CD4-positive, alpha-beta T cell (primary cell): ENCODE results near the gene CYGB. TPM values are rescaled to one million over a fixed set of nuclear protein-coding genes. Genes with fewer than 3 reads are reported as not detected.

ENCODE experiments used
- ATAC-seq: fragments of 200-7000 bp; cut with Tn5 transposase; one replicate; pipeline ENCODE4 v1.10.0; 2022; ENCODE audit warnings: mild to moderate bottlenecking; ENCODE audit not compliant: poor library complexity
- CTCF ChIA-PET: fragments of 350-600 bp; sonication (Branson Sonifier 250); formaldehyde crosslinking; loops from one replicate; lab custom pipeline; 2021; ENCODE audit warnings: antibody characterized with exemption, inconsistent platforms; lab: Charles Lee
- POLR2A ChIA-PET: fragments of 350-600 bp; sonication (Branson Sonifier 250); formaldehyde crosslinking; loops from one replicate; lab custom pipeline; 2021; ENCODE audit warnings: antibody characterized with exemption, inconsistent platforms; lab: Charles Lee
- DNase-seq, 14 experiments: peaks; one replicate each; pipeline ENCODE4 v3.0.0-alpha.2; 2013 to 2020; ENCODE audit warnings: mixed read lengths in 2 of 14
- H3K27ac ChIP-seq, 2 donors: one replicate each; pipeline versions ENCODE4 v1.5.1 to v1.7.0; 2013; ENCODE audit warnings: low read length in 2 of 2, low read depth in 1 of 2, mild to moderate bottlenecking in 1 of 2
- H3K27me3 ChIP-seq, 2 experiments: 1 replicate in 1 of 2; 2 replicates in 1 of 2; pipeline versions ENCODE4 v1.6.1 to v1.7.0; 2013; ENCODE audit warnings: low read length in 2 of 2, control low read depth in 1 of 2, mild to moderate bottlenecking in 1 of 2, moderate library complexity in 1 of 2; ENCODE audit not compliant: insufficient read depth in 2 of 2, control insufficient read depth in 1 of 2
- H3K36me3 ChIP-seq: one replicate; pipeline ENCODE4 v1.6.1; 2013; ENCODE audit warnings: low read length, control low read depth; ENCODE audit not compliant: insufficient read depth
- H3K4me1 ChIP-seq: one replicate; pipeline ENCODE4 v1.6.1; 2013; ENCODE audit warnings: low read length, control low read depth; ENCODE audit not compliant: insufficient read depth
- H3K4me3 ChIP-seq: one replicate; pipeline ENCODE4 v1.5.1; 2013; ENCODE audit warnings: mild to moderate bottlenecking, low read length, moderate library complexity
- H3K9me3 ChIP-seq, 2 experiments: 1 replicate in 1 of 2; 2 replicates in 1 of 2; pipeline versions ENCODE4 v1.6.1 to v1.7.0; 2013; ENCODE audit warnings: low read length in 2 of 2, mild to moderate bottlenecking in 2 of 2, control low read depth in 1 of 2, moderate library complexity in 1 of 2; ENCODE audit not compliant: control insufficient read depth in 1 of 2, insufficient read depth in 1 of 2
- H3K27ac Mint-ChIP-seq: one replicate; pipeline ENCODE4 v1.8.0; 2020; ENCODE audit warnings: mixed read lengths
- H3K27me3 Mint-ChIP-seq: one replicate; pipeline ENCODE4 v1.8.0; 2021; ENCODE audit warnings: mixed read lengths
- H3K36me3 Mint-ChIP-seq: one replicate; pipeline ENCODE4 v1.8.0; 2021; ENCODE audit warnings: low read depth, mixed read lengths
- H3K4me1 Mint-ChIP-seq: one replicate; pipeline ENCODE4 v1.8.0; 2021; ENCODE audit warnings: low read depth, mixed read lengths
- H3K4me3 Mint-ChIP-seq: one replicate; pipeline ENCODE4 v1.8.0; 2020; ENCODE audit warnings: mild to moderate bottlenecking, mixed read lengths
- H3K9me3 Mint-ChIP-seq: one replicate; pipeline ENCODE4 v1.8.0; 2020; ENCODE audit warnings: mixed read lengths
- intact Hi-C, 2 experiments: fragments of 100-400 bp; cut with DNase I in 1 of 2; cut with micrococcal nuclease in 1 of 2; formaldehyde crosslinking; loops; one replicate each; pipeline versions ENCODE4 v1.15.1 to v1.9.0; 2023 to 2025; cut with DNase I, micrococcal nuclease
- total RNA-seq, 174 experiments: library from RNA in 2 of 174; stranded (reverse) in 2 of 174; gene quantifications; one replicate each; pipeline ENCODE4 v1.2.3 and lab custom pipeline; 2021 to 2026
- TF ChIP-seq, protein P1 (sequence below): fragments of 200-600 bp; IDR thresholded peaks from one replicate; pipeline ENCODE4 v1.8.0; 2022; ENCODE audit warnings: antibody characterized with exemption, mild to moderate bottlenecking

Gene CYGB
- total RNA-seq, 2 experiments from 2014 or later: not detected

DNA sequence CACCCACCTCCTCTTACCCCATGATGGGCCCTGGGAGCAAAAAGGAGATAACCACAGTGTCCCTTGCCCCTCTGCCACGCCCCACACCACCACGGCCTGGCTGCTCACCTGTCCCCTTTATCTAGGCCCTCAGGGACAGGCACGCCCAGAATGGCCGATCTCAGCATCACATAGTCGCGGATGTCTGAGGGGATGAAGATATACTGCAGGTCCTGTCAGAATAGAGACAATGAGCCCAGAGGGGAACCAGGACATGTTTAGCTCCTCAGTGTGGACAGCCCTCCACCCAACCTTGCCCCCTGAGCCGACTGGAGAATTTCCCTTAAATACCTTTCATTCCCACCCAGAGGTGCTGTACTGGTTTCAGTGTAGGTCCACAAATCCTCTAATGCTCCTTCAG lies 32.9 kb upstream of the CYGB start:
- no peak overlapping the region for H3K4me3 Mint-ChIP-seq
- Histone ChIP-seq H3K27ac (no peak overlapping the region), H3K36me3 (peaks cover 14% of the 10 kb centered on the region), H3K4me3 (no peak overlapping the region), H3K27me3 (no peaks in the 10 kb centered on the region), H3K9me3 (peaks cover 0 to 8% of the 10 kb centered on the region in 2 experiments), H3K4me1 (peaks cover 20% of the 10 kb centered on the region)
- ChIA-PET CTCF (no interaction called here), POLR2A (no interaction called here)
- peaks cover 27% of the 10 kb centered on the region for H3K4me1 Mint-ChIP-seq
- H3K9me3 Mint-ChIP-seq: no peaks in the 10 kb centered on the region
- intact Hi-C loops: loop anchor here in 1 of 2 experiments (10.0 kb wide), 1 partner anchor 54 kb away; no protein-coding TSS in a partner anchor
- no peak for ATAC-seq
- no peak overlapping the region for H3K27ac Mint-ChIP-seq
- peaks cover 4% of the 10 kb centered on the region for H3K27me3 Mint-ChIP-seq
- H3K36me3 Mint-ChIP-seq: peaks cover 19% of the 10 kb centered on the region
- DNase-seq: no peak
- TF ChIP-seq, protein P1, sequence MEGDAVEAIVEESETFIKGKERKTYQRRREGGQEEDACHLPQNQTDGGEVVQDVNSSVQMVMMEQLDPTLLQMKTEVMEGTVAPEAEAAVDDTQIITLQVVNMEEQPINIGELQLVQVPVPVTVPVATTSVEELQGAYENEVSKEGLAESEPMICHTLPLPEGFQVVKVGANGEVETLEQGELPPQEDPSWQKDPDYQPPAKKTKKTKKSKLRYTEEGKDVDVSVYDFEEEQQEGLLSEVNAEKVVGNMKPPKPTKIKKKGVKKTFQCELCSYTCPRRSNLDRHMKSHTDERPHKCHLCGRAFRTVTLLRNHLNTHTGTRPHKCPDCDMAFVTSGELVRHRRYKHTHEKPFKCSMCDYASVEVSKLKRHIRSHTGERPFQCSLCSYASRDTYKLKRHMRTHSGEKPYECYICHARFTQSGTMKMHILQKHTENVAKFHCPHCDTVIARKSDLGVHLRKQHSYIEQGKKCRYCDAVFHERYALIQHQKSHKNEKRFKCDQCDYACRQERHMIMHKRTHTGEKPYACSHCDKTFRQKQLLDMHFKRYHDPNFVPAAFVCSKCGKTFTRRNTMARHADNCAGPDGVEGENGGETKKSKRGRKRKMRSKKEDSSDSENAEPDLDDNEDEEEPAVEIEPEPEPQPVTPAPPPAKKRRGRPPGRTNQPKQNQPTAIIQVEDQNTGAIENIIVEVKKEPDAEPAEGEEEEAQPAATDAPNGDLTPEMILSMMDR: no peak

- peaks cover 26% of the 10 kb centered on the region for H3K36me3 Mint-ChIP-seq
- intact Hi-C loops: loop anchor here in 1 of 2 experiments (10.0 kb wide), 1 partner anchor 55 kb away; no protein-coding TSS in a partner anchor
- CTCF ChIA-PET: no interaction called here
These were observed 32.2 kb upstream of the CYGB start for GRCh38 chr17:76569607-76570279.

DNA sequence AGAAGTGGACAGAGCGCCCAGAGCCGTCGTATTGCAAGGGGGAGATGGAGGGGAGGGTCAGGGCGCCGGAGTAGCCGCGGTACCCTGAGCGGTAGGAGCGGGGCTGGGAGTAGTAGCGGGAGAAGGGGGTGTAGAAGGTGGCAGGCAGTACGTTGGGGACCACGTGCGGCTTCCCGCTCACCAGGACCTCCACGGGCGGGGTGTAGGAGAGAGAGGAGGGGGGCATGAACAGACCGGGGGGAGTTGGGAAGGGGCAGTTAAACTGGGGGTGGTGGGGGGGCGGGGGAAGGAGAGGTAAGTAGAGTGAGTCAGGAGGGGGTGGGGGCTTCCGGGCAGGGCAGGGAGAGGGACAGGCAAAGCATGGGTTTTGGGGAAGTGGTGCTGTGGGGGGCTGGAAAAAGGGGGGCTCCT lies 31.3 kb upstream of the CYGB start:
- Histone ChIP-seq H3K4me3 (no peak overlapping the region), H3K36me3 (peaks cover 25% of the 10 kb centered on the region), H3K27me3 (no peaks in the 10 kb centered on the region), H3K4me1 (peaks cover 20% of the 10 kb centered on the region), H3K27ac (no peak overlapping the region), H3K9me3 (peaks cover 0 to 8% of the 10 kb centered on the region in 2 experiments)
- Mint-ChIP-seq H3K9me3 (no peaks in the 10 kb centered on the region), H3K27me3 (peaks cover 4% of the 10 kb centered on the region), H3K27ac (no peak overlapping the region), H3K4me1 (peaks cover 27% of the 10 kb centered on the region), H3K36me3 (peaks cover 31% of the 10 kb centered on the region), H3K4me3 (no peak overlapping the region)
- TF ChIP-seq, protein P1: no peak
- CTCF ChIA-PET: interaction anchor here (1.1 kb wide), 1 partner anchor 11 kb away, joined by 4 read pairs; no protein-coding TSS in a partner anchor
- ATAC-seq (no peak), DNase-seq (no peak)
- intact Hi-C loops: no loop called here
- POLR2A ChIA-PET: no interaction called here

More at GRCh38 chr17:76569607-76570279, 32.2 kb upstream of the CYGB start:
- TF ChIP-seq, protein P1: no peak
- Mint-ChIP-seq H3K9me3 (no peaks in the 10 kb centered on the region), H3K4me3 (no peak overlapping the region), H3K27ac (no peak overlapping the region), H3K27me3 (peaks cover 4% of the 10 kb centered on the region), H3K4me1 (peaks cover 27% of the 10 kb centered on the region)
- Histone ChIP-seq H3K4me3 (no peak overlapping the region), H3K4me1 (peaks cover 20% of the 10 kb centered on the region), H3K36me3 (peaks cover 21% of the 10 kb centered on the region), H3K27ac (no peak overlapping the region), H3K9me3 (peaks cover 0 to 8% of the 10 kb centered on the region in 2 experiments), H3K27me3 (no peaks in the 10 kb centered on the region)
- ATAC-seq: no peak
- no peak for DNase-seq
- POLR2A ChIA-PET: no interaction called here
